K562 (cell line): Measurements from ENCODE around the gene CKLF. TPM values are rescaled to one million over a fixed set of nuclear protein-coding genes. Genes with fewer than 3 reads are reported as not detected.

Source experiments
- CBX2 ChIP-seq: fragments of 200-600 bp; sonication (generic); IDR thresholded peaks from one replicate; pipeline ENCODE4 v1.6.1; 2012; ENCODE audit warnings: mild to moderate bottlenecking, low read length, inconsistent platforms; ENCODE audit not compliant: insufficient read depth, poor library complexity, severe bottlenecking
- GABPA ChIP-seq: fragments of 200-800 bp; sonication (Bioruptor generic); conservative IDR thresholded peaks from 2 replicates; pipeline ENCODE4 v1.6.1; 2016; ENCODE audit warnings: low read depth, missing genetic modification characterization, missing compliant biosample characterization
- HDAC2 ChIP-seq: fragments of 450-650 bp; IDR thresholded peaks from 2 replicates; pipeline ENCODE4 v1.6.1; 2016; ENCODE audit warnings: mild to moderate bottlenecking
- HIVEP1 ChIP-seq: fragments of 250-450 bp; sonication (Bioruptor Pico); IDR thresholded peaks from 2 replicates; pipeline ENCODE4 v1.4.0; 2020; ENCODE audit warnings: mild to moderate bottlenecking
- MEF2A ChIP-seq: IDR thresholded peaks from 2 replicates; pipeline ENCODE4 v1.6.1; 2011; ENCODE audit warnings: low read depth, mild to moderate bottlenecking, low read length, moderate library complexity; ENCODE audit not compliant: control insufficient read depth
- NFXL1 ChIP-seq: fragments of 450-650 bp; formaldehyde crosslinking; IDR thresholded peaks from 2 replicates; pipeline ENCODE4 v1.4.0; 2021; ENCODE audit warnings: mild to moderate bottlenecking
- SIN3B ChIP-seq: fragments of 450-650 bp; IDR thresholded peaks from 2 replicates; pipeline ENCODE4 v1.6.1; 2017; ENCODE audit warnings: low read depth, mild to moderate bottlenecking, moderate library complexity
- UBTF ChIP-seq, 2 experiments: IDR thresholded peaks; 2 replicates each; pipeline ENCODE4 v1.6.1; 2012; ENCODE audit warnings: improper control_type of control experiment in 2 of 2, low read depth in 2 of 2, low read length in 2 of 2, borderline replicate concordance in 1 of 2
- ZBTB5 ChIP-seq: fragments of 450-650 bp; IDR thresholded peaks from 2 replicates; pipeline ENCODE4 v1.6.1; 2017; ENCODE audit warnings: antibody characterized with exemption
- ZEB2 ChIP-seq: fragments of 450-650 bp; IDR thresholded peaks from 2 replicates; pipeline ENCODE4 v1.6.1; 2016
- ZFX ChIP-seq: sonication (generic); formaldehyde crosslinking; IDR thresholded peaks from 2 replicates; pipeline ENCODE4 v1.8.0; 2022; ENCODE audit warnings: mild to moderate bottlenecking, missing genetic modification reagents, moderate library complexity
- ZKSCAN1 ChIP-seq: fragments of 150-350 bp; IDR thresholded peaks from 2 replicates; pipeline ENCODE4 v1.6.1; 2016; ENCODE audit warnings: low read depth, low read length
- ZNF217 ChIP-seq: sonication (generic); formaldehyde crosslinking; IDR thresholded peaks from 2 replicates; pipeline ENCODE4 v1.8.0; 2022; ENCODE audit warnings: mild to moderate bottlenecking, missing genetic modification reagents
- ZNF316 ChIP-seq: fragments of 450-650 bp; IDR thresholded peaks from 2 replicates; pipeline ENCODE4 v1.6.1; 2016
- ZNF586 ChIP-seq: fragments of 450-650 bp; formaldehyde crosslinking; conservative IDR thresholded peaks from 2 replicates; pipeline ENCODE4 v1.4.0; 2020; ENCODE audit warnings: mild to moderate bottlenecking, moderate library complexity
- ZNF79 ChIP-seq: fragments of 250-450 bp; sonication (Bioruptor Pico); IDR thresholded peaks from 2 replicates; pipeline ENCODE4 v1.4.0; 2020; ENCODE audit warnings: low read depth, mild to moderate bottlenecking, moderate library complexity
- polyA plus RNA-seq, 8 experiments: library from polyadenylated mRNA; depleted of rRNA in 4 of 8; stranded (reverse) in 5 of 8; unstranded in 3 of 8; fragments of >200 nt; fragmentation: Nextera tagmentation in 2 of 8; fragmentation: Illumina TruSeq in 1 of 8; extraction: Ambion mirVana in 2 of 8; extraction: Trizol in 1 of 8; gene quantifications; 2 replicates each; pipeline versions ENCODE4 v1.2.1 to v1.2.3, GENCODE V29; 2011 to 2014; ENCODE audit warnings: inconsistent platforms in 1 of 8, missing spikeins in 1 of 8
- total RNA-seq, 7 experiments: library from RNA; depleted of rRNA in 6 of 7; stranded (reverse); fragments of >200 nt in 6 of 7; fragmentation: Illumina TruSeq in 2 of 7; extraction: Trizol in 2 of 7; gene quantifications; 2 replicates each; pipeline versions ENCODE4 v1.2.1 to v1.2.3, GENCODE V29; 2011 to 2021; ENCODE audit warnings: low replicate concordance in 1 of 7
- TF ChIP-seq, protein P1 (sequence below): IDR thresholded peaks from 2 replicates; pipeline ENCODE4 v1.6.1; 2012; ENCODE audit warnings: low read depth, low read length, improper control_type of control experiment, borderline replicate concordance
- TF ChIP-seq, protein P2 (sequence below): sonication (generic); formaldehyde crosslinking; IDR thresholded peaks from 2 replicates; pipeline ENCODE4 v1.8.1; 2023; ENCODE audit warnings: mild to moderate bottlenecking, missing genetic modification reagents
- TF ChIP-seq, protein P3 (sequence below): fragments of 450-650 bp; formaldehyde crosslinking; IDR thresholded peaks from 2 replicates; pipeline ENCODE4 v1.4.0; 2022; ENCODE audit warnings: missing genetic modification characterization

CKLF gene
- total and polyA plus RNA-seq, 9 of the 15 experiments (the other 6 are each of a cell fraction or from before 2014, with no cell fraction given) = 84.8 to 322 (median 118) TPM

DNA sequence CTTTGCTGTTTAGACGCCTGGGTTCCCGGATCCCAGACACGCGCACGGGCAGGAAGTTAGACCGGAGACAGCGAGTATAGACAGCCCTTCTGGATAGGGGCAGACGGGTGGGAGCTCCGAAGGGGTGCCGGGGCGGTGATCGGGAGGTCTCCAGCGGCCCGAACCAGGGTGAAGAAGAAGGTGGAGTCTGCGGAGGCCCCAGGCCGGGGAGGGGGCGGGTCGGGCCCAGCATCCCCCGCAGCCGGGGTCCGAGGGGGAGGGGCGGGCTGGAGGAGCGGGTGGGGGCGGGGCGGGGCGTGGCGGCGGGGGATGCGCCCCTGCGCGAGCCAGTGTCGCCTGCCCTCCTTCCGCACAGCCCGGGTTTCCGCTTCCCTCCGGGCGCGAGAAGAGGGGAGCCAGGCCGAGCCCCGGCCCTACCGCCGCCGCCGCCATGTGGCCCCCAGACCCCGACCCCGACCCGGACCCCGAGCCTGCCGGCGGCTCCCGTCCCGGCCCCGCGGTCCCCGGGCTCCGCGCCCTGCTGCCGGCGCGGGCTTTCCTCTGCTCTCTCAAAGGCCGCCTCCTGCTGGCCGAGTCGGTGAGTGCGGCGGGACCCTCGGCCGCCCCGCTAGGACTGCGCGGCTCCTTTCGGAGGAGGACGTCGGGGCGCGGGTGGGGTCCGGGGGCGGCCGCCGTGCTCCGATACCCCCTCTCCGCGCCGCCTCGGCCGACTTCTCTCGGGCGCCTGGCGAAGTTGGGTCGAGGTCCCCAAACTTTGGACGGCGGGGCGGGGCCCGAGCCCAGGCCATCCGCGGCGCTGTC is 52.2 kb downstream of the CKLF start, which contains the start of gene CMTM3 (continued):
- TF ChIP-seq ZBTB5 (no peak), UBTF (IDR thresholded peaks at IDR 0.05; ENCODE audit: borderline replicate concordance in 1 of 2, low read depth in 2 of 2, low read length in 2 of 2) (peak; percentile 55 to 69; a peak in 1 of 4 replicates), SIN3B (0 out of 2 replicates have a peak, but pooled peaks have one; percentile 25), ZNF586 (no peak), MEF2A (no peak), CBX2 (no peak), ZNF217 (CRISPR knock-in tag) (no peak), GABPA (tag) (peak; percentile 84), ZKSCAN1 (no peak), HIVEP1 (CRISPR knock-in tag) (no peak), HDAC2 (no peak), ZNF79 (no peak), NFXL1 (CRISPR knock-in tag) (no peak), ZNF316 (no peak), ZFX (CRISPR knock-in tag) (no peak; the same call in 1 of the 2 replicates), ZEB2 (no peak)
- TF ChIP-seq, protein P1, sequence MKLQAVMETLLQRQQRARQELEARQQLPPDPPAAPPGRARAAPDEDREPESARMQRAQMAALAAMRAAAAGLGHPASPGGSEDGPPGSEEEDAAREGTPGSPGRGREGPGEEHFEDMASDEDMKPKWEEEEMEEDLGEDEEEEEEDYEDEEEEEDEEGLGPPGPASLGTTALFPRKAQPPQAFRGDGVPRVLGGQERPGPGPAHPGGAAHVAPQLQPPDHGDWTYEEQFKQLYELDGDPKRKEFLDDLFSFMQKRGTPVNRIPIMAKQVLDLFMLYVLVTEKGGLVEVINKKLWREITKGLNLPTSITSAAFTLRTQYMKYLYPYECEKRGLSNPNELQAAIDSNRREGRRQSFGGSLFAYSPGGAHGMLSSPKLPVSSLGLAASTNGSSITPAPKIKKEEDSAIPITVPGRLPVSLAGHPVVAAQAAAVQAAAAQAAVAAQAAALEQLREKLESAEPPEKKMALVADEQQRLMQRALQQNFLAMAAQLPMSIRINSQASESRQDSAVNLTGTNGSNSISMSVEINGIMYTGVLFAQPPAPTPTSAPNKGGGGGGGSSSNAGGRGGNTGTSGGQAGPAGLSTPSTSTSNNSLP = no peak
- TF ChIP-seq, protein P2, sequence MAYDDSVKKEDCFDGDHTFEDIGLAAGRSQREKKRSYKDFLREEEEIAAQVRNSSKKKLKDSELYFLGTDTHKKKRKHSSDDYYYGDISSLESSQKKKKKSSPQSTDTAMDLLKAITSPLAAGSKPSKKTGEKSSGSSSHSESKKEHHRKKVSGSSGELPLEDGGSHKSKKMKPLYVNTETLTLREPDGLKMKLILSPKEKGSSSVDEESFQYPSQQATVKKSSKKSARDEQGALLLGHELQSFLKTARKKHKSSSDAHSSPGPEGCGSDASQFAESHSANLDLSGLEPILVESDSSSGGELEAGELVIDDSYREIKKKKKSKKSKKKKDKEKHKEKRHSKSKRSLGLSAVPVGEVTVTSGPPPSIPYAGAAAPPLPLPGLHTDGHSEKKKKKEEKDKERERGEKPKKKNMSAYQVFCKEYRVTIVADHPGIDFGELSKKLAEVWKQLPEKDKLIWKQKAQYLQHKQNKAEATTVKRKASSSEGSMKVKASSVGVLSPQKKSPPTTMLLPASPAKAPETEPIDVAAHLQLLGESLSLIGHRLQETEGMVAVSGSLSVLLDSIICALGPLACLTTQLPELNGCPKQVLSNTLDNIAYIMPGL (CRISPR knock-in tag) = no peak
- TF ChIP-seq, protein P3, sequence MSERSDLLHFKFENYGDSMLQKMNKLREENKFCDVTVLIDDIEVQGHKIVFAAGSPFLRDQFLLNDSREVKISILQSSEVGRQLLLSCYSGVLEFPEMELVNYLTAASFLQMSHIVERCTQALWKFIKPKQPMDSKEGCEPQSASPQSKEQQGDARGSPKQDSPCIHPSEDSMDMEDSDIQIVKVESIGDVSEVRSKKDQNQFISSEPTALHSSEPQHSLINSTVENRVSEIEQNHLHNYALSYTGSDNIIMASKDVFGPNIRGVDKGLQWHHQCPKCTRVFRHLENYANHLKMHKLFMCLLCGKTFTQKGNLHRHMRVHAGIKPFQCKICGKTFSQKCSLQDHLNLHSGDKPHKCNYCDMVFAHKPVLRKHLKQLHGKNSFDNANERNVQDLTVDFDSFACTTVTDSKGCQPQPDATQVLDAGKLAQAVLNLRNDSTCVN (CRISPR knock-in tag) = no peak
